NCI-H82 (cell line): ENCODE measurements around the gene TMEM130.

Experiments used
- DNase-seq: peaks from one replicate; lab custom pipeline; 2025; lab: John Stamatoyannopoulos, UW

The TMEM130 gene

DNA sequence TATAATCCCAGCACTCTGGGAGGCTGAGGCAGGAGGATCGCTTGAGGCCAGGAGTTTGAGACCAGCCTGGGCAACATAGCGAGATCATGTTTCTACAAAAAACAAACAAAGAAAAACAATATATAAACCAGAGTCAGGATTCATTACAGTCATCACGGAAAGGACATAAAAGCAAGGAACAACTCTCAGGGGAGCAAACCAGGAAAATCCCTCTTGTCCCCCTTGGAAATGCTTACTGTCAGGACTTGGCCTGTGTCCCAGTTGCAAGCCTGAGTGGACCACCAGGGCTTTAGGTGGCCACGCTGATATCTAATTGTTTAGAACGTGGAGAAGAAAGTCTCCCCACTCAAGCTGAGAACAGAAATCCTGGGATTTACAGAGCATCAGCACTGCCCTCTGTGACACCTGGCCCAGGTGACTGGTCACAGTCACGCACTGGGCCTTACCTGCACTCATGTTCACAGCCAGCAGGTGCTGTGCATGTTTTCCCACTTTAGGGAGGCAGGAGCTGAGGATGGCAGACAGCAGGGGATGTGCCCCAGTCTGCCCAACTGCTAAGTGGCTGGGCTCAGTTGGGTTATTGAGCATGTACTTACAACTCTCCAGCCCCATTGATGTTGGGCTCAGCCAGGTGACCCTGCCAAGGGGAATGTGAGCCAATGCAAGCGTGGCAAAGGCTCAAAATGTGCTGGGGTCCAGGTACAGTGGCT is 60.9 kb downstream of the TMEM130 start:
- no peak for DNase-seq

DNA sequence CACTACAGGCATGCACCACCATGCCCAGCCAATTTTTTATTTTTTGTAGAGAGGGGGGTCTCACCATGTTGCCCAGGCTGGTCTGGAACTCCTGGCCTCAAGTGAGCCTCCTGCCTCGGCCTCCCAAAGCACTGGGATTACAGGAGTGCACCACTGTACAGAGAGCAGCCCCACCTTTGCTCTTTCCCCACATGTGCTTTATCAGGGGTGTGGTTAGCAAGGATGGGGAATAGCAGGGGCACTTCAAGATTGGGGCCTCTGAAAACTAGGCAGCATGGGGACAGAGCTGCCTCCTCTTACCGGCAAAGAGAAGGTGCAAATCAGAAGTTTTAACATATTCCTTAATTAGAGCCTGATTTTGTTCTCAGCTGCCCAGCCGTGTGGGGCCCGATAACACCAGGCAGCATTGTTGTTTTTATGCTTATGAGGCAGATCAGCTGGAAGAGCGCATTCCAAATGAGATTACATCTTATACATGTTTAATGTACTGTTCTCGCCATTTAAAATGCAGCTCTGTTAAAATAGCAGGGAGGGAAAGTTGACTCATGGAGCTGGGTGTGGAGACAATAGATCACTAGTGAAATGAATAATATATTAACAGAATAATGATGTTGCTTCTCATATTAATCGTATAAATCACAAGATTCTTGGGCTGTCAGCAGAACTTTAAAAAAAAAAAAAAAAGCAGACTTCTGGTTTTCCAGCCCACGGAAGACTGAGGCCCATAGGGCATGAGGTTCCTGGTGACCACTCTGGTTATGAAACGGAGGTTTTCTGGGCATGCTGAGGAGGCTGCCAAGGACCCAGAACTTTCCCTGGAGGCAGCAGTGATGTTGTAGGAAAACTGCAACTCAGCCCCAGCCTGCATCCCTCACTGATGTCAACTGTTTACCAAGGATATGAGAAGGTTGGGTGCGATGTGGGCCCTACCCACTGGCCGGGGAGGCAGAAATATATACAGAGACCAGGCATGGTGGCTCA is 62.5 kb downstream of the TMEM130 start:
- no peak for DNase-seq

- DNase-seq, result no peak
These were observed 63.6 kb downstream of the TMEM130 start for GRCh38 chr7:98805956-98806838.

DNA sequence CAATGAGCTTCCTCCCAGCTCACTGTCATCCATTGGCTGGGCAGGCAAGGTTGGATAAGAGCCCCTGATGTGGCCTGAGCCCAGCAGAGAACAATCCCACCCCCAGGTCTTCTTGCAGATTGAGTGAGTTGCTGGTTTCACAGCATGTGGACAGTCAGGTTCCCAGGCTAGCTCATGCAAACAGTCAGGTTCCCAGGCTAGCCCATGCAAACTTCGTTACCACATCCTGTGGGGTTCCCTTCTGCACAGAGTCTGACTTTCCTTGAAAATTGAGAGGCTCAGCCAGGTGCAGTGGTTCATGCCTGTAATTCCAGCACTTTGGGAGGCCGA is 67.1 kb downstream of the TMEM130 start:
- DNase-seq, result no peak

GRCh38 chr7:98802088-98802780 is 67.6 kb downstream of the TMEM130 start:
- DNase-seq, result peak; percentile 23

GRCh38 chr7:98800996-98801395 is 68.8 kb downstream of the TMEM130 start:
- DNase-seq, result no peak

DNA sequence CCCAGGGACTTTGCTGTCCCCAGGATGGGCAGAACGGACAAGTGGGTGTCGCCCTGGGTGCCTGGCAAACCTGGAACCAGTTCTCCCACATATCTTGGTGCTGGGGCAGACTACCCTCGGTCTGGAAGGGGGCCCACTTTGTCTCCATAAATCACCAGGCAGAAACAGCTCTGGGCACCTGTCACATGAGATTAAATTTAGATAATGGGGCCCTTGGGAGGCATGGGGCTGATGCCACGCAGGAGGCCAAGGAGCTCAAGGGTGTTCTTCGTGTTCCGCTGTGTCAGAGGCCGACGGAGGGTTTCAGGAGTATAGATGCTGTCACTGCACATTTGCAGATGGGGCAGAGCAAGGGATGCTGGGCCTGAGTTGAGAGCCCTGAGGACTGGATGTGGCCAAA is 72.7 kb downstream of the TMEM130 start:
- peak; percentile 18 for DNase-seq
